Astrocyte of the cerebellum (primary cell): ENCODE data around the gene DPH5.
"Not testable (repeated sequence)": the region's sequence is repeated elsewhere in the genome, so short reads cannot be mapped to it uniquely, and the experiment has no call there.

Experiments used
- DNase-seq: peaks from one replicate; pipeline ENCODE4 v3.0.0-alpha.2; 2011; ENCODE audit warnings: low read depth
- H3K4me3 ChIP-seq: 2 replicates; pipeline ENCODE4 v1.5.1; 2011; ENCODE audit warnings: mild to moderate bottlenecking, low read depth, low read length, moderate library complexity
- in situ Hi-C: cut with HindIII; loops from 2 replicates; pipeline ENCODE4 v1.10.0; 2017; ENCODE audit warnings: low sequenced_read_pairs
- TF ChIP-seq, protein P1 (sequence below): IDR thresholded peaks from 2 replicates; pipeline ENCODE4 v1.5.1; 2012; ENCODE audit warnings: low read length, low read depth, moderate library complexity, mild to moderate bottlenecking; ENCODE audit errors: missing control alignments

DPH5 gene

GRCh38 chr1:101025657-101026429, at the start of gene DPH5:
TSS of gene DPH5 (minus strand) at chr1:101025784. CDS start at chr1:101025443, 341 bp downstream.
- in situ Hi-C loops, result no loop called here
- H3K4me3 ChIP-seq, result peak within 1 kb of the TSS; percentile 55
- DNase-seq, result peak; percentile 72
- TF ChIP-seq, protein P1, sequence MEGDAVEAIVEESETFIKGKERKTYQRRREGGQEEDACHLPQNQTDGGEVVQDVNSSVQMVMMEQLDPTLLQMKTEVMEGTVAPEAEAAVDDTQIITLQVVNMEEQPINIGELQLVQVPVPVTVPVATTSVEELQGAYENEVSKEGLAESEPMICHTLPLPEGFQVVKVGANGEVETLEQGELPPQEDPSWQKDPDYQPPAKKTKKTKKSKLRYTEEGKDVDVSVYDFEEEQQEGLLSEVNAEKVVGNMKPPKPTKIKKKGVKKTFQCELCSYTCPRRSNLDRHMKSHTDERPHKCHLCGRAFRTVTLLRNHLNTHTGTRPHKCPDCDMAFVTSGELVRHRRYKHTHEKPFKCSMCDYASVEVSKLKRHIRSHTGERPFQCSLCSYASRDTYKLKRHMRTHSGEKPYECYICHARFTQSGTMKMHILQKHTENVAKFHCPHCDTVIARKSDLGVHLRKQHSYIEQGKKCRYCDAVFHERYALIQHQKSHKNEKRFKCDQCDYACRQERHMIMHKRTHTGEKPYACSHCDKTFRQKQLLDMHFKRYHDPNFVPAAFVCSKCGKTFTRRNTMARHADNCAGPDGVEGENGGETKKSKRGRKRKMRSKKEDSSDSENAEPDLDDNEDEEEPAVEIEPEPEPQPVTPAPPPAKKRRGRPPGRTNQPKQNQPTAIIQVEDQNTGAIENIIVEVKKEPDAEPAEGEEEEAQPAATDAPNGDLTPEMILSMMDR, result no peak

DNA sequence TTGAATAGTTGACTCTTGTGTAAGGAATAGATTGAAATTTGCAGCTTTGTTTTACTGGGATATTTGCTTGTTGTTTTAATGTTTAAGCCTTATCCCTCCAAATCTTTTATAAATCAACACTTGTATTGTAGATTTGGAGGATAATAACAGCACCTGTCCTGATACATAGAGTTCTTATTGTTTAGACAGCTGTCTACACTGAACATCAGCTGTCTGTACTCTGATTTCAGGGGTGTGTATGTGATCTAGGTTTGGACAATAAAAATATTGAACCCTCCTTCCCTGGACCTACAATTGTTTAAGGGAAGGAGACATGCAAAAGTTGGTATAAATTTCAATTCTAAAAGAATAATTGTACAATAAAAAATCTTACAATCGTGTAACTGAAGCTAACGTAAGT, 48.3 kb upstream of the DPH5 start:
- no peak for DNase-seq
- TF ChIP-seq, protein P1, result no peak
- H3K4me3 ChIP-seq, result no peak overlapping the region
- in situ Hi-C loops, result no loop called here

DNA sequence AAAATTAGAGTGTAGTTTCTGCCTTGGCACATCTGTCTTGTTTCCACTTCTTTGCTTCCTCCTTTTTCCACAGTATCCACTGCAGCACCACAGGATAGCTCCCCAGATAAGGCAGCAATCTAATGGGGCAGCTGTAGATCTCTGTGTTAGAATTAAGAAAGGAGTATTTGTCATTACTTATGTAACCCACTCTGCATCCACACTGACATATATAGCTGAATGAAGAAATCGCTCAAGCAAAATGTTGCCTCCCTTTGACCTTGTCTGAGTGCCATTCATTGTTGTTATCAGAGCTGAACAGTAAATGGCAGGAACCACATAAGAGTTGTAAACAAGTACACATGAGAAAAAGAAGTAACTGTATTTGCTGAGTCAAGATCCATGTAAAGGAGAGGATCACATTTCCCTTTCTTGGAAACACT, 45.9 kb upstream of the DPH5 start:
- H3K4me3 ChIP-seq, result no peak overlapping the region
- in situ Hi-C loops, result no loop called here
- DNase-seq, result no peak
- TF ChIP-seq, protein P1, result no peak

DNA sequence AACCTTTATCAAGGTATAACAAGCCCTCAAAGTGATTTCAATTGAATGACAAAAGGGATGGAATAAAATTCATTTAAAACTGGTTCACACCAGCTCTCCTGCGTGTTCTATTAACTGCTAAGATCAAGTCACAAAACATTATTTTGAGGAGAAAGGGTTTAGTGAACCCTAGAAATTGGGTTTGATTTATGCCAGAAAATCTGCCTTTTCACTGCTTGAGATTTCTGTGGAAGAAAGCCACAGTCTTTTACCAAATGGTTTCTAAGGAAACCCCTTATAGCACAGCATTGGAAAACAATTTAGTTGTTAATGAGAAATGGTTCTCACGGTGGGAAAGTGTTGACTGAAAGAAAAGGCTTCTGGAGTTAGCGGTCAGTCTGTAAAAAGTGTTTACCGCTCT, 43.6 kb upstream of the DPH5 start:
- TF ChIP-seq, protein P1, result no peak
- H3K4me3 ChIP-seq, result no peak overlapping the region
- DNase-seq, result peak; percentile 8
- in situ Hi-C loops, result no loop called here

GRCh38 chr1:101066937-101067335, 41.4 kb upstream of the DPH5 start:
- in situ Hi-C loops, DNase-seq, H3K4me3 ChIP-seq: not testable (repeated sequence)

GRCh38 chr1:101066260-101066936, 40.8 kb upstream of the DPH5 start:
- in situ Hi-C loops, result no loop called here
- TF ChIP-seq, protein P1, result no peak
- no peak overlapping the region for H3K4me3 ChIP-seq
- no peak for DNase-seq

GRCh38 chr1:101065575-101065974, 40.0 kb upstream of the DPH5 start:
- DNase-seq, result no peak
- TF ChIP-seq, protein P1, result no peak
- H3K4me3 ChIP-seq, result no peak overlapping the region
- in situ Hi-C loops, result no loop called here
